HepG2 (cell line): ENCODE data around the gene SIK3. TPM values are rescaled to one million over a fixed set of nuclear protein-coding genes. Genes with fewer than 3 reads are reported as not detected.

ENCODE experiments used
- CBFB ChIP-seq: sonication (generic); formaldehyde crosslinking; IDR thresholded peaks from 2 replicates; pipeline ENCODE4 v1.4.0; 2020; ENCODE audit warnings: missing genetic modification reagents
- CBX2 ChIP-seq, 2 experiments: fragments of 200-600 bp in 1 of 2; sonication (generic); formaldehyde crosslinking in 1 of 2; IDR thresholded peaks; 2 replicates each; pipeline versions ENCODE4 v1.7.0 to v1.8.1; 2018 to 2022; ENCODE audit warnings: low read depth in 2 of 2, low read length in 1 of 2, mild to moderate bottlenecking in 1 of 2, missing genetic modification reagents in 1 of 2
- FOXO4 ChIP-seq: sonication (generic); formaldehyde crosslinking; conservative IDR thresholded peaks from 2 replicates; pipeline ENCODE4 v1.8.1; 2023; ENCODE audit warnings: missing genetic modification reagents
- KDM5A ChIP-seq: fragments of 200-600 bp; sonication (generic); IDR thresholded peaks from 2 replicates; pipeline ENCODE4 v1.7.0; 2018; ENCODE audit warnings: antibody characterized with exemption, mild to moderate bottlenecking, low read length, borderline replicate concordance
- MED8 ChIP-seq: sonication (generic); formaldehyde crosslinking; IDR thresholded peaks from 2 replicates; pipeline ENCODE4 v1.8.1; 2023; ENCODE audit warnings: mild to moderate bottlenecking, missing genetic modification reagents; ENCODE audit not compliant: insufficient replicate concordance
- MXD4 ChIP-seq: IDR thresholded peaks from 2 replicates; pipeline ENCODE4 v1.6.1; 2016; ENCODE audit warnings: mild to moderate bottlenecking, missing biosample characterization, missing genetic modification reagents
- PAX8 ChIP-seq: sonication (generic); formaldehyde crosslinking; IDR thresholded peaks from 2 replicates; pipeline ENCODE4 v1.8.0; 2022; ENCODE audit warnings: mild to moderate bottlenecking, missing genetic modification reagents, borderline replicate concordance
- SMAD1 ChIP-seq: sonication (generic); formaldehyde crosslinking; IDR thresholded peaks from 2 replicates; pipeline ENCODE4 v1.4.0; 2020; ENCODE audit warnings: missing genetic modification reagents, low read depth, mild to moderate bottlenecking, borderline replicate concordance
- SRSF1 ChIP-seq: fragments of 200-400 bp; formaldehyde crosslinking; optimal IDR thresholded peaks from 2 replicates; pipeline ENCODE3; 2017; ENCODE audit warnings: mild to moderate bottlenecking, low read depth, low read length, moderate library complexity
- TMF1 ChIP-seq: sonication (generic); formaldehyde crosslinking; IDR thresholded peaks from 2 replicates; pipeline ENCODE4 v1.8.1; 2022; ENCODE audit warnings: low read depth, missing genetic modification reagents
- ZFY ChIP-seq: sonication (generic); formaldehyde crosslinking; IDR thresholded peaks from 2 replicates; pipeline ENCODE4 v1.4.0; 2020; ENCODE audit warnings: missing genetic modification reagents
- ZFYVE20 ChIP-seq: sonication (generic); formaldehyde crosslinking; IDR thresholded peaks from 2 replicates; pipeline ENCODE4 v1.8.0; 2023; ENCODE audit warnings: low read depth, mild to moderate bottlenecking, moderate library complexity, missing genetic modification reagents, borderline replicate concordance
- ZNF503 ChIP-seq: sonication (generic); formaldehyde crosslinking; IDR thresholded peaks from 2 replicates; pipeline ENCODE4 v1.4.0; 2020; ENCODE audit warnings: missing genetic modification reagents
- ZNF883 ChIP-seq: sonication (generic); formaldehyde crosslinking; IDR thresholded peaks from 2 replicates; pipeline ENCODE4 v1.5.1; 2020; ENCODE audit warnings: mild to moderate bottlenecking, missing genetic modification reagents; ENCODE audit errors: not compliant biosample characterization
- polyA plus RNA-seq, 8 experiments: library from polyadenylated mRNA; depleted of rRNA in 3 of 8; stranded (reverse) in 7 of 8; unstranded in 1 of 8; fragments of >200 nt; fragmentation: Illumina TruSeq in 4 of 8; extraction: Trizol in 4 of 8; gene quantifications; 2 replicates each; pipeline versions ENCODE4 v1.2.1 to v1.2.3, GENCODE V29; 2011 to 2016; ENCODE audit warnings: low read depth in 4 of 8, missing spikeins in 1 of 8, mixed read lengths in 1 of 8; ENCODE audit not compliant: insufficient read depth in 1 of 8
- total RNA-seq, 5 experiments: library from RNA; depleted of rRNA; stranded (reverse); fragments of >200 nt; fragmentation: Illumina TruSeq; extraction: Trizol; gene quantifications; 2 replicates each; pipeline ENCODE4 v1.2.3, GENCODE V29; 2016; ENCODE audit warnings: low read depth in 1 of 5
- TF ChIP-seq, protein P1 (sequence below): sonication (generic); formaldehyde crosslinking; IDR thresholded peaks from 2 replicates; pipeline ENCODE4 v1.5.0; 2020; ENCODE audit warnings: missing genetic modification reagents, mild to moderate bottlenecking, borderline replicate concordance
- TF ChIP-seq, protein P2 (sequence below), 2 experiments: IDR thresholded peaks; 2 replicates each; pipeline ENCODE4 v1.6.1; 2011 to 2012; ENCODE audit warnings: low read length in 2 of 2, borderline replicate concordance in 1 of 2, low read depth in 1 of 2, mild to moderate bottlenecking in 1 of 2, moderate library complexity in 1 of 2
- TF ChIP-seq, protein P3 (sequence below): sonication (generic); formaldehyde crosslinking; IDR thresholded peaks from 2 replicates; pipeline ENCODE4 v1.5.1; 2020; ENCODE audit warnings: missing genetic modification reagents, mild to moderate bottlenecking, borderline replicate concordance

SIK3 gene
- total and polyA plus RNA-seq, 2 of the 13 experiments (the other 11 are each of a cell fraction or from before 2014, with no cell fraction given) = 5.7 to 9.8 TPM

DNA sequence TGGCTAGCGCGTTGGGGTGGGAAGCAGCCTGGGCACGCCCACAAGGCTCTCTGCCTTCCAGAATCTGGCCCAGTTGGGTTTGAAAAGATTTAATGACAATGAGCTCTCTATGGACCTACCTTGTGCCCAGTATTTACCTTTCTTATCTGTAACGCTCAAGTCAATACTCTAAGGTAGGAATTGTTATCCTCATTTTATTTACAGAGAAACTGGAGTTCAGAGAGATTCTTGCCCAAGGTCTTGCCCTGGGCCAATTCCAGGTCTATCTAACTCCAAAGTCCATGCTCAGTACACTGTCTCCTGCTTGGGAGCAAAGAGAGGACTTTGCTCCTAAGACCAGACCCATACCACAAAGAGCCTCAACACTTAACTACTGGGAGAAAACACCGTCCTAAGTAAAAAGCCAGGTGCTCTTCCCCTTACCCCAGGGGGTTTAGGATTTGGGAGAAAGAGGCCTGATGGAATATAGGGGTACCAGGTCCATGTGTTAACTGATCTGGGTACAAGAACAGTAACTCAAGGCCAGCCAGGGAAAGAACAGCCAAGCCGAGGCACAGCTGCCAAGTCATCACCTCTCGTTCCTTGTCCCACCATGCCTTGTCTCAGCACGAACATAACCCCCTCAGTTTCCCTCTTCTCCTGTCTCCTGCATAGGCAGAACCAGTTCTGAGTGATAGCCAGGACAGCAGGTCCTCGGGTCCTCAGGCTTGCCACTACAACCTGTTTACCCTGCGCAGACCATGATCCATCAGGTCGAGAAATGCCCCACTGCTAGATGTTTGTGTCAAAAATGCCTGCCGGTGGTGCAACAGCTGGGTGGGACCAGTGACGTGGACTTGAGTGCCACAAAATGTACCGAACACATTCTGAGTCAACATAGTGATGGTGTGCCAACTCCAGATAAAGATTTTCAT, 289.7 kb downstream of the SIK3 start (continued):
- TF ChIP-seq, protein P1, sequence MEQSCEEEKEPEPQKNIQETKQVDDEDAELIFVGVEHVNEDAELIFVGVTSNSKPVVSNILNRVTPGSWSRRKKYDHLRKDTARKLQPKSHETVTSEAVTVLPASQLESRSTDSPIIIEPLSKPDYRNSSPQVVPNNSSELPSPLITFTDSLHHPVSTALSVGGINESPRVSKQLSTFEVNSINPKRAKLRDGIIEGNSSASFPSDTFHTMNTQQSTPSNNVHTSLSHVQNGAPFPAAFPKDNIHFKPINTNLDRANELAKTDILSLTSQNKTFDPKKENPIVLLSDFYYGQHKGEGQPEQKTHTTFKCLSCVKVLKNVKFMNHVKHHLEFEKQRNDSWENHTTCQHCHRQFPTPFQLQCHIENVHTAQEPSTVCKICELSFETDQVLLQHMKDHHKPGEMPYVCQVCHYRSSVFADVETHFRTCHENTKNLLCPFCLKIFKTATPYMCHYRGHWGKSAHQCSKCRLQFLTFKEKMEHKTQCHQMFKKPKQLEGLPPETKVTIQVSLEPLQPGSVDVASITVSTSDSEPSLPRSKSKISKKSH (CRISPR knock-in tag) = no peak
- TF ChIP-seq TMF1 (CRISPR knock-in tag) = no peak
- TF ChIP-seq ZNF883 (CRISPR knock-in tag) = no peak
- TF ChIP-seq, protein P2, sequence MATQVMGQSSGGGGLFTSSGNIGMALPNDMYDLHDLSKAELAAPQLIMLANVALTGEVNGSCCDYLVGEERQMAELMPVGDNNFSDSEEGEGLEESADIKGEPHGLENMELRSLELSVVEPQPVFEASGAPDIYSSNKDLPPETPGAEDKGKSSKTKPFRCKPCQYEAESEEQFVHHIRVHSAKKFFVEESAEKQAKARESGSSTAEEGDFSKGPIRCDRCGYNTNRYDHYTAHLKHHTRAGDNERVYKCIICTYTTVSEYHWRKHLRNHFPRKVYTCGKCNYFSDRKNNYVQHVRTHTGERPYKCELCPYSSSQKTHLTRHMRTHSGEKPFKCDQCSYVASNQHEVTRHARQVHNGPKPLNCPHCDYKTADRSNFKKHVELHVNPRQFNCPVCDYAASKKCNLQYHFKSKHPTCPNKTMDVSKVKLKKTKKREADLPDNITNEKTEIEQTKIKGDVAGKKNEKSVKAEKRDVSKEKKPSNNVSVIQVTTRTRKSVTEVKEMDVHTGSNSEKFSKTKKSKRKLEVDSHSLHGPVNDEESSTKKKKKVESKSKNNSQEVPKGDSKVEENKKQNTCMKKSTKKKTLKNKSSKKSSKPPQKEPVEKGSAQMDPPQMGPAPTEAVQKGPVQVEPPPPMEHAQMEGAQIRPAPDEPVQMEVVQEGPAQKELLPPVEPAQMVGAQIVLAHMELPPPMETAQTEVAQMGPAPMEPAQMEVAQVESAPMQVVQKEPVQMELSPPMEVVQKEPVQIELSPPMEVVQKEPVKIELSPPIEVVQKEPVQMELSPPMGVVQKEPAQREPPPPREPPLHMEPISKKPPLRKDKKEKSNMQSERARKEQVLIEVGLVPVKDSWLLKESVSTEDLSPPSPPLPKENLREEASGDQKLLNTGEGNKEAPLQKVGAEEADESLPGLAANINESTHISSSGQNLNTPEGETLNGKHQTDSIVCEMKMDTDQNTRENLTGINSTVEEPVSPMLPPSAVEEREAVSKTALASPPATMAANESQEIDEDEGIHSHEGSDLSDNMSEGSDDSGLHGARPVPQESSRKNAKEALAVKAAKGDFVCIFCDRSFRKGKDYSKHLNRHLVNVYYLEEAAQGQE (IDR thresholded peaks at IDR 0.05; ENCODE audit: borderline replicate concordance in 1 of 2, low read depth in 1 of 2, low read length in 2 of 2) = peak in 1 of 2 experiments; percentile 69; a peak in 1 of 4 replicates
- TF ChIP-seq MED8 = peak; percentile 89
- TF ChIP-seq ZFY (CRISPR knock-in tag) = 0 out of 2 replicates have a peak, but pooled peaks have one; percentile 25
- no peak for TF ChIP-seq ZFYVE20 (CRISPR knock-in tag)
- TF ChIP-seq ZNF503 (CRISPR knock-in tag) = peak; percentile 98
- TF ChIP-seq FOXO4 (CRISPR knock-in tag) = no peak
- no peak for TF ChIP-seq MXD4
- peak; percentile 14; the same call in 1 of the 2 replicates for TF ChIP-seq KDM5A
- no peak for TF ChIP-seq PAX8 (CRISPR knock-in tag)
- 0 out of 2 replicates have a peak, but pooled peaks have one; percentile 23 for TF ChIP-seq SMAD1 (CRISPR knock-in tag)
- TF ChIP-seq SRSF1 = no peak
- peak; percentile 68 for TF ChIP-seq CBFB (CRISPR knock-in tag)
- TF ChIP-seq CBX2 (IDR thresholded peaks at IDR 0.05; ENCODE audit: low read depth, low read length) = no peak
- TF ChIP-seq CBX2 (CRISPR knock-in tag; IDR thresholded peaks at IDR 0.05; ENCODE audit: low read depth) = no peak
- TF ChIP-seq, protein P3, sequence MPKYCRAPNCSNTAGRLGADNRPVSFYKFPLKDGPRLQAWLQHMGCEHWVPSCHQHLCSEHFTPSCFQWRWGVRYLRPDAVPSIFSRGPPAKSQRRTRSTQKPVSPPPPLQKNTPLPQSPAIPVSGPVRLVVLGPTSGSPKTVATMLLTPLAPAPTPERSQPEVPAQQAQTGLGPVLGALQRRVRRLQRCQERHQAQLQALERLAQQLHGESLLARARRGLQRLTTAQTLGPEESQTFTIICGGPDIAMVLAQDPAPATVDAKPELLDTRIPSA (CRISPR knock-in tag) = no peak
